HEK293 (cell line): ENCODE measurements around the gene ANKRD33B.

Experiments used
- CTCF ChIA-PET: fragments of 350-600 bp; formaldehyde crosslinking; extraction: SDS; loops from one replicate; lab custom pipeline; 2021; ENCODE audit warnings: antibody characterized with exemption; lab: Yijun Ruan, JAX
- POLR2A ChIA-PET: fragments of 300-600 bp; formaldehyde crosslinking; extraction: SDS; loops from one replicate; lab custom pipeline; 2020; ENCODE audit warnings: antibody characterized with exemption, inconsistent platforms; lab: Yijun Ruan, JAX
- H3K27ac ChIP-seq: fragments of 200-500 bp; sonication (Bioruptor generic); 2 replicates; pipeline ENCODE4 v1.5.1; 2014; ENCODE audit warnings: low read depth, low read length, control low read depth, inconsistent platforms; ENCODE audit errors: extremely low read depth
- H3K36me3 ChIP-seq, 2 experiments: fragments of 200-500 bp in 1 of 2; sonication (Bioruptor generic) in 1 of 2; 1 replicate in 1 of 2; 2 replicates in 1 of 2; pipeline ENCODE4 v1.5.1; 2014 to 2017; ENCODE audit warnings: inconsistent platforms in 2 of 2, low read length in 2 of 2; ENCODE audit not compliant: control insufficient read depth in 2 of 2, insufficient read depth in 1 of 2
- H3K4me1 ChIP-seq: fragments of 200-500 bp; sonication (Bioruptor generic); 2 replicates; pipeline ENCODE4 v1.5.1; 2014; ENCODE audit warnings: mild to moderate bottlenecking, low read length, inconsistent platforms; ENCODE audit not compliant: control insufficient read depth, insufficient read depth
- H3K4me3 ChIP-seq: 2 replicates; pipeline ENCODE4 v1.5.1; 2011; ENCODE audit warnings: low read depth, mild to moderate bottlenecking, control low read depth, low read length, moderate library complexity
- H3K9me3 ChIP-seq: fragments of 200-500 bp; sonication (Bioruptor generic); 2 replicates; pipeline ENCODE4 v1.5.1; 2014; ENCODE audit warnings: low read depth, low read length, inconsistent platforms; ENCODE audit not compliant: control insufficient read depth, insufficient read depth
- BCL11B ChIP-seq: fragments of 450-650 bp; formaldehyde crosslinking; IDR thresholded peaks from 2 replicates; pipeline ENCODE4 v1.5.1; 2016; ENCODE audit warnings: low read depth, missing biosample characterization, missing genetic modification characterization
- GLIS2 ChIP-seq: fragments of 450-650 bp; formaldehyde crosslinking; IDR thresholded peaks from 2 replicates; pipeline ENCODE4 v1.5.1; 2016; ENCODE audit warnings: missing biosample characterization, missing genetic modification characterization
- KLF10 ChIP-seq: fragments of 450-650 bp; IDR thresholded peaks from 2 replicates; pipeline ENCODE4 v1.5.1; 2018; ENCODE audit warnings: missing biosample characterization, mild to moderate bottlenecking, missing genetic modification characterization
- KLF7 ChIP-seq: fragments of 450-650 bp; formaldehyde crosslinking; IDR thresholded peaks from 2 replicates; pipeline ENCODE4 v1.5.1; 2016; ENCODE audit warnings: missing biosample characterization, missing genetic modification characterization, borderline replicate concordance
- KLF9 ChIP-seq: fragments of 450-650 bp; formaldehyde crosslinking; IDR thresholded peaks from 2 replicates; pipeline ENCODE4 v1.5.1; 2016; ENCODE audit warnings: missing biosample characterization, missing genetic modification characterization, low read depth
- TRIM28 ChIP-seq: IDR thresholded peaks from 2 replicates; pipeline ENCODE4 v1.6.1; 2011; ENCODE audit warnings: low read length, control low read depth, borderline replicate concordance
- ZBTB17 ChIP-seq: fragments of 450-650 bp; formaldehyde crosslinking; IDR thresholded peaks from 2 replicates; pipeline ENCODE4 v1.5.1; 2016; ENCODE audit warnings: missing biosample characterization, missing genetic modification characterization
- ZFP37 ChIP-seq: fragments of 450-650 bp; formaldehyde crosslinking; IDR thresholded peaks from 2 replicates; pipeline ENCODE4 v1.5.1; 2016; ENCODE audit warnings: missing biosample characterization, missing genetic modification characterization
- ZNF133 ChIP-seq: fragments of 450-650 bp; formaldehyde crosslinking; IDR thresholded peaks from 2 replicates; pipeline ENCODE4 v1.5.1; 2016; ENCODE audit warnings: missing biosample characterization, missing genetic modification characterization
- ZNF157 ChIP-seq: fragments of 450-650 bp; formaldehyde crosslinking; IDR thresholded peaks from 2 replicates; pipeline ENCODE4 v1.5.1; 2016; ENCODE audit warnings: missing biosample characterization, missing genetic modification characterization
- ZNF202 ChIP-seq: fragments of 450-650 bp; formaldehyde crosslinking; IDR thresholded peaks from 2 replicates; pipeline ENCODE4 v1.5.1; 2016; ENCODE audit warnings: missing biosample characterization, missing genetic modification characterization, borderline replicate concordance
- ZNF223 ChIP-seq: fragments of 450-650 bp; formaldehyde crosslinking; IDR thresholded peaks from 2 replicates; pipeline ENCODE4 v1.5.1; 2016; ENCODE audit warnings: missing biosample characterization, missing genetic modification characterization
- ZNF23 ChIP-seq: fragments of 450-650 bp; formaldehyde crosslinking; IDR thresholded peaks from 2 replicates; pipeline ENCODE4 v1.5.1; 2016; ENCODE audit warnings: missing biosample characterization, missing genetic modification characterization, borderline replicate concordance
- ZNF391 ChIP-seq: fragments of 450-650 bp; formaldehyde crosslinking; IDR thresholded peaks from 2 replicates; pipeline ENCODE4 v1.5.1; 2016; ENCODE audit warnings: low read depth, missing biosample characterization, missing genetic modification characterization, borderline replicate concordance
- ZNF521 ChIP-seq: fragments of 450-650 bp; formaldehyde crosslinking; IDR thresholded peaks from 2 replicates; pipeline ENCODE4 v1.5.1; 2017; ENCODE audit warnings: missing biosample characterization, mild to moderate bottlenecking, missing genetic modification characterization
- ZNF560 ChIP-seq: fragments of 450-650 bp; formaldehyde crosslinking; IDR thresholded peaks from 2 replicates; pipeline ENCODE4 v1.5.1; 2017; ENCODE audit warnings: missing biosample characterization, missing genetic modification characterization, borderline replicate concordance
- ZNF600 ChIP-seq: fragments of 450-650 bp; formaldehyde crosslinking; IDR thresholded peaks from 2 replicates; pipeline ENCODE4 v1.5.1; 2016; ENCODE audit warnings: missing biosample characterization, missing genetic modification characterization
- ZNF626 ChIP-seq: fragments of 450-650 bp; sonication (Bioruptor Pico); formaldehyde crosslinking; IDR thresholded peaks from 2 replicates; pipeline ENCODE4 v1.5.1; 2018; ENCODE audit warnings: missing biosample characterization, missing genetic modification characterization, inconsistent platforms
- ZNF707 ChIP-seq: fragments of 450-650 bp; formaldehyde crosslinking; IDR thresholded peaks from 2 replicates; pipeline ENCODE4 v1.5.1; 2016; ENCODE audit warnings: missing biosample characterization, missing genetic modification characterization
- ZNF791 ChIP-seq: fragments of 450-650 bp; formaldehyde crosslinking; IDR thresholded peaks from 2 replicates; pipeline ENCODE4 v1.5.1; 2016; ENCODE audit warnings: missing biosample characterization, missing genetic modification characterization
- TF ChIP-seq, protein P1 (sequence below): fragments of 450-650 bp; formaldehyde crosslinking; IDR thresholded peaks from 2 replicates; pipeline ENCODE4 v1.5.1; 2016; ENCODE audit warnings: missing biosample characterization, missing genetic modification characterization
- TF ChIP-seq, protein P2 (sequence below): fragments of 450-650 bp; formaldehyde crosslinking; IDR thresholded peaks from 2 replicates; pipeline ENCODE4 v1.5.1; 2016; ENCODE audit warnings: missing biosample characterization, missing genetic modification characterization
- TF ChIP-seq, protein P3 (sequence below): fragments of 450-650 bp; formaldehyde crosslinking; IDR thresholded peaks from 2 replicates; pipeline ENCODE4 v1.5.1; 2016; ENCODE audit warnings: missing biosample characterization, missing genetic modification characterization

The ANKRD33B gene

DNA sequence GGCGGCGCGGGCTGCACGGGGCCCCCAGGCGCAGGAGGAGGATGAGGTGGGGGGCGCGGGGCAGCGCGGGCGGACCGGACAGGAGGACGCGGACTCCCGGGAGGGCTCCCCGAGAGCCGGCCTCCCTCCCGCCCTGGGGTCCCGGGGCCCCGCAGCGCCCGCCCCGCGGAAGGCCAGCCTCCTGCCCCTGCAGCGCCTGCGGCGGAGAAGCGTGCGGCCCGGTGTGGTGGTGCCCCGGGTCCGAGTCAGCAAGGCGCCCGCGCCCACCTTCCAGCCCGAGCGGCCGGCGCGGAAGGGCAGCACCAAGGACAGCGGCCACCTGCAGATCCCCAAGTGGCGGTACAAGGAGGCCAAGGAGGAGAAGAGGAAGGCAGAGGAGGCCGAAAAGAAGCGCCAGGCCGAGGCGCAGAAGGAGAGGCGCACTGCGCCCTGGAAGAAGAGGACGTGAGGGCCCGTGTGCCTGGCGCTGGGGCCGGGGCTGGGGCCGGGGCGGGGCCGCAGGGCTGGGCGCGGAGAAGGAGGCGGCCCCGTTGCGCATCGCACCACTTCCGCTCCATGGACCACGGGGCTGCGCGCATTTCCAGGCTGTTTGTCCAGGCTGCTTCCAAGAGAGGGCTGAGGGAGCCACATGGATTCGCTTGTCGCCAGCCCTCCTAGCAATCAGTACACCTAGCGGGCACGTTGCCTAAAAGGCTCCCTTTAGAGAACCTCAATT, 86.0 kb downstream of the ANKRD33B start:
- no peak for TF ChIP-seq ZNF157
- TF ChIP-seq, protein P1, sequence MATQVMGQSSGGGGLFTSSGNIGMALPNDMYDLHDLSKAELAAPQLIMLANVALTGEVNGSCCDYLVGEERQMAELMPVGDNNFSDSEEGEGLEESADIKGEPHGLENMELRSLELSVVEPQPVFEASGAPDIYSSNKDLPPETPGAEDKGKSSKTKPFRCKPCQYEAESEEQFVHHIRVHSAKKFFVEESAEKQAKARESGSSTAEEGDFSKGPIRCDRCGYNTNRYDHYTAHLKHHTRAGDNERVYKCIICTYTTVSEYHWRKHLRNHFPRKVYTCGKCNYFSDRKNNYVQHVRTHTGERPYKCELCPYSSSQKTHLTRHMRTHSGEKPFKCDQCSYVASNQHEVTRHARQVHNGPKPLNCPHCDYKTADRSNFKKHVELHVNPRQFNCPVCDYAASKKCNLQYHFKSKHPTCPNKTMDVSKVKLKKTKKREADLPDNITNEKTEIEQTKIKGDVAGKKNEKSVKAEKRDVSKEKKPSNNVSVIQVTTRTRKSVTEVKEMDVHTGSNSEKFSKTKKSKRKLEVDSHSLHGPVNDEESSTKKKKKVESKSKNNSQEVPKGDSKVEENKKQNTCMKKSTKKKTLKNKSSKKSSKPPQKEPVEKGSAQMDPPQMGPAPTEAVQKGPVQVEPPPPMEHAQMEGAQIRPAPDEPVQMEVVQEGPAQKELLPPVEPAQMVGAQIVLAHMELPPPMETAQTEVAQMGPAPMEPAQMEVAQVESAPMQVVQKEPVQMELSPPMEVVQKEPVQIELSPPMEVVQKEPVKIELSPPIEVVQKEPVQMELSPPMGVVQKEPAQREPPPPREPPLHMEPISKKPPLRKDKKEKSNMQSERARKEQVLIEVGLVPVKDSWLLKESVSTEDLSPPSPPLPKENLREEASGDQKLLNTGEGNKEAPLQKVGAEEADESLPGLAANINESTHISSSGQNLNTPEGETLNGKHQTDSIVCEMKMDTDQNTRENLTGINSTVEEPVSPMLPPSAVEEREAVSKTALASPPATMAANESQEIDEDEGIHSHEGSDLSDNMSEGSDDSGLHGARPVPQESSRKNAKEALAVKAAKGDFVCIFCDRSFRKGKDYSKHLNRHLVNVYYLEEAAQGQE (tag by site-specific recombination): peak; percentile 83
- POLR2A ChIA-PET: no interaction called here
- Histone ChIP-seq H3K4me3 (no peak overlapping the region), H3K27ac (no peak overlapping the region), H3K36me3 (peaks cover 0 to 13% of the 10 kb centered on the region in 2 experiments; a peak in 1 of 3 replicates), H3K9me3 (no peaks in the 10 kb centered on the region), H3K4me1 (no peaks in the 10 kb centered on the region)
- CTCF ChIA-PET: no interaction called here

DNA sequence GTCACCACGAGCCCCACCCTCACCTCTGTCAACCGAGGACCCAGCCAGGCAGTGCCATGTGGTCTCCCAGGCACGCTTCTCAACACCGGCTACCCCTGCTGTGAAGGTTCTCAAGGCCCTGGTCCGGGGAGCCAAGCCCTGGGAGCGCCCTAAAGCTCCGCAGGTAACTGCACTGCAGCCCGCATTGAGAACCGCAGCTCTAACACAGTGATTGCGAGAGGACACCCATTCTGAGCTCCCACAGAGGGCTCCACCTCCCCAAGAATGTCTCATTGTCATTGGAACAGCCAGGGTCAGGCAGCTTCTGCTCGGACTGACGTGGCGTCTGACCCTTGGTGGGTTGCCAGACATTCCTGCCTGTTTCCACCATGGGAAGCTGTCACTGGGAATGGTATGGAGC, 88.3 kb downstream of the ANKRD33B start:
- POLR2A ChIA-PET: no interaction called here
- Histone ChIP-seq H3K9me3 (no peaks in the 10 kb centered on the region), H3K36me3 (peaks cover 0 to 13% of the 10 kb centered on the region in 2 experiments; a peak in 1 of 3 replicates), H3K4me3 (no peak overlapping the region), H3K27ac (no peak overlapping the region), H3K4me1 (no peaks in the 10 kb centered on the region)
- CTCF ChIA-PET: no interaction called here
- TF ChIP-seq ZNF791 (tag by site-specific recombination): no peak
- no peak for TF ChIP-seq ZNF223 (tag by site-specific recombination)
- no peak for TF ChIP-seq BCL11B (tag by site-specific recombination)
- no peak for TF ChIP-seq ZNF391 (tag by site-specific recombination)
- TF ChIP-seq ZNF521 (tag by site-specific recombination): no peak

DNA sequence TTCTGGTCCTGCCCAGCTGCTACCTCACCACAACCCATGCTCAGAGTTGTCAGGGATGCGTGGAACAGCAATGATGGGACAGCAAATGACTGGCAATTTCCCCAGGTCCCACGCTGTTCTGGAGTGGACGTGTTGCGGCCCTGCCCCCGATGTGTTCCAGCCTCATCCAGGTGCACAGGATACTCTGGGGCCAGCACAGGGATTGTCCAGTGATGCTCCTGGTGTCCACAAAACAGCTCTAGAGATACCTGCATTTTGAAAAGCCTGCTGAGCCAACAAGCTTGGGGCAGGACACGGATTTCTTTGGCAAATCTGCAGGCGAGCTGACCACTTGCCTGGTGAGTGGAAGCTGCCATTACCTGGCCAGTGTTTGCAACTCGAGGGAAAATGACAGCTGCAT, 88.7 kb downstream of the ANKRD33B start:
- peaks cover 0 to 13% of the 10 kb centered on the region in 2 experiments; a peak in 1 of 3 replicates for H3K36me3 ChIP-seq
- ChIA-PET CTCF (no interaction called here), POLR2A (no interaction called here)

DNA sequence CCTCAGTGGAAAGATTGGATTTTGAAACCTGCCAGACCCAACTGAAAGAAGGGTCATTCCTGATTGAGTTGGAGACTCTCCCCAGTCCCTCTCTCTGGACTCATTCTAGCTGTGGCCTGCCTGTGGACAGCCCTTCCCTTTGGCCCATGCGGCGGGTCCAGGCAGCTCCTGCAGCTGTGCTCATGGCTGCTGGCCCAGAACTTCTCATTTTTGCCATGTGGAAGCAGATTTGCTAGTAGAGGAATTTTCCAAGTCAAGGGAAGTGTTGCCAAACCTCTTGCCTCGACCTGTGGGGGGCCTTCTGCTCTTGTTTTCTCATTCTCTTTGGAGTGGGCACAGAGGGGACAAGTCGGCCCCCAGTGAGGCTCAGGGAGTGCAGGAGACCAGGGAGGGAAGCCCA, 89.2 kb downstream of the ANKRD33B start:
- CTCF ChIA-PET: no interaction called here
- no peak for TF ChIP-seq KLF9 (tag by site-specific recombination)
- TF ChIP-seq, protein P2, sequence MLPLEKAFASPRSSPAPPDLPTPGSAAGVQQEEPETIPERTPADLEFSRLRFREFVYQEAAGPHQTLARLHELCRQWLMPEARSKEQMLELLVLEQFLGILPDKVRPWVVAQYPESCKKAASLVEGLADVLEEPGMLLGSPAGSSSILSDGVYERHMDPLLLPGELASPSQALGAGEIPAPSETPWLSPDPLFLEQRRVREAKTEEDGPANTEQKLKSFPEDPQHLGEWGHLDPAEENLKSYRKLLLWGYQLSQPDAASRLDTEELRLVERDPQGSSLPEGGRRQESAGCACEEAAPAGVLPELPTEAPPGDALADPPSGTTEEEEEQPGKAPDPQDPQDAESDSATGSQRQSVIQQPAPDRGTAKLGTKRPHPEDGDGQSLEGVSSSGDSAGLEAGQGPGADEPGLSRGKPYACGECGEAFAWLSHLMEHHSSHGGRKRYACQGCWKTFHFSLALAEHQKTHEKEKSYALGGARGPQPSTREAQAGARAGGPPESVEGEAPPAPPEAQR (tag by site-specific recombination): no peak
- TF ChIP-seq ZNF560: no peak
- TF ChIP-seq ZNF707: no peak
- Histone ChIP-seq H3K4me3 (no peak overlapping the region), H3K36me3 (peaks cover 0 to 13% of the 10 kb centered on the region in 2 experiments; a peak in 1 of 3 replicates), H3K27ac (no peak overlapping the region), H3K9me3 (no peaks in the 10 kb centered on the region), H3K4me1 (no peaks in the 10 kb centered on the region)
- POLR2A ChIA-PET: no interaction called here

More for the DNA sequence above, 88.7 kb downstream of the ANKRD33B start:
- Histone ChIP-seq H3K4me3 (no peak overlapping the region), H3K4me1 (no peaks in the 10 kb centered on the region), H3K9me3 (no peaks in the 10 kb centered on the region), H3K27ac (no peak overlapping the region)
- TF ChIP-seq KLF10 (tag by site-specific recombination) (no peak), TRIM28 (no peak), ZNF223 (tag by site-specific recombination) (no peak), GLIS2 (tag by site-specific recombination) (no peak), KLF7 (tag by site-specific recombination) (no peak), ZFP37 (tag by site-specific recombination) (no peak), ZBTB17 (no peak), ZNF626 (tag by site-specific recombination) (no peak), ZNF600 (no peak), ZNF202 (tag by site-specific recombination) (no peak), ZNF23 (tag by site-specific recombination) (no peak), ZNF133 (tag by site-specific recombination) (no peak)
- TF ChIP-seq, protein P3, sequence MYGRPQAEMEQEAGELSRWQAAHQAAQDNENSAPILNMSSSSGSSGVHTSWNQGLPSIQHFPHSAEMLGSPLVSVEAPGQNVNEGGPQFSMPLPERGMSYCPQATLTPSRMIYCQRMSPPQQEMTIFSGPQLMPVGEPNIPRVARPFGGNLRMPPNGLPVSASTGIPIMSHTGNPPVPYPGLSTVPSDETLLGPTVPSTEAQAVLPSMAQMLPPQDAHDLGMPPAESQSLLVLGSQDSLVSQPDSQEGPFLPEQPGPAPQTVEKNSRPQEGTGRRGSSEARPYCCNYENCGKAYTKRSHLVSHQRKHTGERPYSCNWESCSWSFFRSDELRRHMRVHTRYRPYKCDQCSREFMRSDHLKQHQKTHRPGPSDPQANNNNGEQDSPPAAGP: no peak
